CD4-positive, alpha-beta T cell (primary cell): ENCODE data around the gene MAGI3. TPM values are rescaled to one million over a fixed set of nuclear protein-coding genes. Genes with fewer than 3 reads are reported as not detected.
A peak's percentile ranks its signal among the peaks of the same experiment; 100 is the strongest.

ENCODE experiments used
- ATAC-seq: fragments of 200-7000 bp; cut with Tn5 transposase; one replicate; pipeline ENCODE4 v1.10.0; 2022; ENCODE audit warnings: mild to moderate bottlenecking; ENCODE audit not compliant: poor library complexity
- CTCF ChIA-PET: fragments of 350-600 bp; sonication (Branson Sonifier 250); formaldehyde crosslinking; loops from one replicate; lab custom pipeline; 2021; ENCODE audit warnings: antibody characterized with exemption, inconsistent platforms; lab: Charles Lee
- POLR2A ChIA-PET: fragments of 350-600 bp; sonication (Branson Sonifier 250); formaldehyde crosslinking; loops from one replicate; lab custom pipeline; 2021; ENCODE audit warnings: antibody characterized with exemption, inconsistent platforms; lab: Charles Lee
- DNase-seq, 14 experiments: peaks; one replicate each; pipeline ENCODE4 v3.0.0-alpha.2; 2013 to 2020; ENCODE audit warnings: mixed read lengths in 2 of 14
- H3K27ac ChIP-seq, 2 donors: one replicate each; pipeline versions ENCODE4 v1.5.1 to v1.7.0; 2013; ENCODE audit warnings: low read length in 2 of 2, low read depth in 1 of 2, mild to moderate bottlenecking in 1 of 2
- H3K27me3 ChIP-seq, 2 experiments: 1 replicate in 1 of 2; 2 replicates in 1 of 2; pipeline versions ENCODE4 v1.6.1 to v1.7.0; 2013; ENCODE audit warnings: low read length in 2 of 2, control low read depth in 1 of 2, mild to moderate bottlenecking in 1 of 2, moderate library complexity in 1 of 2; ENCODE audit not compliant: insufficient read depth in 2 of 2, control insufficient read depth in 1 of 2
- H3K36me3 ChIP-seq: one replicate; pipeline ENCODE4 v1.6.1; 2013; ENCODE audit warnings: low read length, control low read depth; ENCODE audit not compliant: insufficient read depth
- H3K4me1 ChIP-seq: one replicate; pipeline ENCODE4 v1.6.1; 2013; ENCODE audit warnings: low read length, control low read depth; ENCODE audit not compliant: insufficient read depth
- H3K4me3 ChIP-seq: one replicate; pipeline ENCODE4 v1.5.1; 2013; ENCODE audit warnings: mild to moderate bottlenecking, low read length, moderate library complexity
- H3K9me3 ChIP-seq, 2 experiments: 1 replicate in 1 of 2; 2 replicates in 1 of 2; pipeline versions ENCODE4 v1.6.1 to v1.7.0; 2013; ENCODE audit warnings: low read length in 2 of 2, mild to moderate bottlenecking in 2 of 2, control low read depth in 1 of 2, moderate library complexity in 1 of 2; ENCODE audit not compliant: control insufficient read depth in 1 of 2, insufficient read depth in 1 of 2
- H3K27ac Mint-ChIP-seq: one replicate; pipeline ENCODE4 v1.8.0; 2020; ENCODE audit warnings: mixed read lengths
- H3K27me3 Mint-ChIP-seq: one replicate; pipeline ENCODE4 v1.8.0; 2021; ENCODE audit warnings: mixed read lengths
- H3K36me3 Mint-ChIP-seq: one replicate; pipeline ENCODE4 v1.8.0; 2021; ENCODE audit warnings: low read depth, mixed read lengths
- H3K4me1 Mint-ChIP-seq: one replicate; pipeline ENCODE4 v1.8.0; 2021; ENCODE audit warnings: low read depth, mixed read lengths
- H3K4me3 Mint-ChIP-seq: one replicate; pipeline ENCODE4 v1.8.0; 2020; ENCODE audit warnings: mild to moderate bottlenecking, mixed read lengths
- H3K9me3 Mint-ChIP-seq: one replicate; pipeline ENCODE4 v1.8.0; 2020; ENCODE audit warnings: mixed read lengths
- CTCF ChIP-seq: fragments of 200-600 bp; IDR thresholded peaks from one replicate; pipeline ENCODE4 v1.8.0; 2022; ENCODE audit warnings: antibody characterized with exemption, mild to moderate bottlenecking
- intact Hi-C, 2 experiments: fragments of 100-400 bp; cut with DNase I in 1 of 2; cut with micrococcal nuclease in 1 of 2; formaldehyde crosslinking; loops; one replicate each; pipeline versions ENCODE4 v1.15.1 to v1.9.0; 2023 to 2025; cut with DNase I, micrococcal nuclease
- polyA plus RNA-seq, 2 donors: library from polyadenylated mRNA; unstranded; fragments of 120-200 nt; gene quantifications; one replicate each; pipeline ENCODE4 v1.2.1, GENCODE V29; 2013
- total RNA-seq, 174 experiments: library from RNA in 2 of 174; stranded (reverse) in 2 of 174; gene quantifications; one replicate each; pipeline ENCODE4 v1.2.3 and lab custom pipeline; 2021 to 2026

MAGI3 gene
- total RNA-seq (1 to 10 TPM; 6.7 to 8.7 TPM), total RNA-seq (lab: John Stamatoyannopoulos, UW) (2.8 to 27.0 (median 14.5) reads per million in 172 experiments)
- polyA plus RNA-seq (2013, experiment 1 of 2): 3.7 TPM
- polyA plus RNA-seq (2013, experiment 2 of 2): 3.6 TPM

GRCh38 chr1:113389953-113390834 lies at the start of gene MAGI3:
Gene MAGI3 (plus strand): TSS chr1:113390515. CDS start chr1:113391034, 519 bp downstream.
- Mint-ChIP-seq H3K9me3 (no peaks in the 10 kb centered on the region), H3K27ac (peak within 1 kb of the TSS; percentile 67), H3K36me3 (peaks cover 5% of the 10 kb centered on the region), H3K4me3 (peak within 1 kb of the TSS; percentile 92), H3K4me1 (peaks cover 28% of the 10 kb centered on the region), H3K27me3 (no peaks in the 10 kb centered on the region)
- TF ChIP-seq CTCF: no peak
- no peaks in the 10 kb centered on the region for H3K36me3 ChIP-seq
- peak; percentile 87 for ATAC-seq
- peak within 1 kb of the TSS; percentile 43 to 46 for H3K27ac ChIP-seq
- H3K27me3 ChIP-seq: no peaks in the 10 kb centered on the region
- intact Hi-C loops: loop anchor here (2.0 to 10.0 kb wide), 10 partner anchors 17 to 1387 kb away; partner anchors contain the start of genes BCAS2 (in 1 of the 2), CTTNBP2NL (in 1 of the 2), PPM1J (in 1 of the 2) and RSBN1 (in 1 of the 2)
- ChIA-PET POLR2A (interaction anchor here (0.6 to 2.0 kb wide), 6 partner anchors 14 to 675 kb away, joined by 3 to 11 read pairs (median 4); partner anchors contain the start of gene PPM1J), CTCF (interaction anchor here (0.9 kb wide), 1 partner anchor 317 kb away, joined by 3 read pairs; the partner anchor contains the start of gene LRIG2)
- peak; percentile 83 to 97 (median 92) for DNase-seq
- peaks cover 25% of the 10 kb centered on the region for H3K4me1 ChIP-seq
- no peaks in the 10 kb centered on the region for H3K9me3 ChIP-seq
- H3K4me3 ChIP-seq: peak within 1 kb of the TSS; percentile 91

GRCh38 chr1:113353580-113353979 lies 36.7 kb upstream of the MAGI3 start:
- DNase-seq: no peak
- H3K36me3 Mint-ChIP-seq: no peaks in the 10 kb centered on the region
- H3K4me1 Mint-ChIP-seq: no peaks in the 10 kb centered on the region
- Histone ChIP-seq H3K27ac (no peak overlapping the region), H3K27me3 (no peaks in the 10 kb centered on the region), H3K9me3 (no peaks in the 10 kb centered on the region), H3K4me3 (no peak overlapping the region), H3K4me1 (no peaks in the 10 kb centered on the region), H3K36me3 (no peaks in the 10 kb centered on the region)
- ATAC-seq: no peak
- ChIA-PET POLR2A (no interaction called here), CTCF (no interaction called here)
- no peaks in the 10 kb centered on the region for H3K9me3 Mint-ChIP-seq
- H3K27ac Mint-ChIP-seq: no peak overlapping the region
- intact Hi-C loops: no loop called here
- no peak for TF ChIP-seq CTCF
- H3K27me3 Mint-ChIP-seq: peaks cover 11% of the 10 kb centered on the region
- H3K4me3 Mint-ChIP-seq: no peak overlapping the region

GRCh38 chr1:113363935-113364334 lies 26.4 kb upstream of the MAGI3 start:
- Mint-ChIP-seq H3K9me3 (no peaks in the 10 kb centered on the region), H3K4me3 (no peak overlapping the region), H3K36me3 (no peaks in the 10 kb centered on the region), H3K4me1 (no peaks in the 10 kb centered on the region), H3K27me3 (no peaks in the 10 kb centered on the region), H3K27ac (no peak overlapping the region)
- POLR2A ChIA-PET: no interaction called here
- no peaks in the 10 kb centered on the region for H3K9me3 ChIP-seq
- no peaks in the 10 kb centered on the region for H3K36me3 ChIP-seq
- H3K27me3 ChIP-seq: no peaks in the 10 kb centered on the region
- intact Hi-C loops: no loop called here
- no peak overlapping the region for H3K4me3 ChIP-seq
- no peak overlapping the region for H3K27ac ChIP-seq
- no peak for TF ChIP-seq CTCF
- DNase-seq (no peak), ATAC-seq (no peak)
- no peaks in the 10 kb centered on the region for H3K4me1 ChIP-seq
- CTCF ChIA-PET: no interaction called here
